H1 (cell line): ENCODE data around the gene LCN10. TPM values are rescaled to one million over a fixed set of nuclear protein-coding genes. Genes with fewer than 3 reads are reported as not detected.
A peak's percentile ranks its signal among the peaks of the same experiment; 100 is the strongest.

Experiments used
- CTCF ChIA-PET: fragments of 300-600 bp; sonication (Branson Sonifier 250); formaldehyde crosslinking; loops from one replicate; lab custom pipeline; 2021; ENCODE audit not compliant: partially characterized antibody; lab: Charles Lee
- POLR2A ChIA-PET: fragments of 300-600 bp; sonication (Branson Sonifier 250); formaldehyde crosslinking; loops from one replicate; lab custom pipeline; 2021; ENCODE audit warnings: inconsistent platforms; ENCODE audit not compliant: partially characterized antibody; lab: Charles Lee
- DNase-seq, 2 experiments: peaks; one replicate each; pipeline versions ENCODE4 v3.0.0 to v3.0.0-alpha.2; 2010 to 2022; ENCODE audit warnings: low spot score in 2 of 2, low read depth in 1 of 2, mixed read lengths in 1 of 2
- FAIRE-seq: peaks from 2 replicates; lab custom pipeline; 2011; peaks lifted over from hg19 to GRCh38; lab: Jason Lieb, UNC
- H2AFZ ChIP-seq: 2 replicates; pipeline ENCODE4 v1.8.1; 2012; ENCODE audit warnings: low read length, inconsistent platforms
- H2AK5ac ChIP-seq: 2 replicates; pipeline ENCODE4 v1.6.1; 2013; ENCODE audit warnings: low read depth, low read length
- H2BK120ac ChIP-seq: replicated peaks from 2 replicates; pipeline ENCODE3; 2013; ENCODE audit warnings: low read depth, low read length, inconsistent platforms
- H2BK12ac ChIP-seq: 2 replicates; pipeline ENCODE4 v1.6.1; 2013; ENCODE audit warnings: low read depth, low read length
- H2BK15ac ChIP-seq: 2 replicates; pipeline ENCODE4 v1.6.1; 2013; ENCODE audit warnings: low read length
- H2BK20ac ChIP-seq: 2 replicates; pipeline ENCODE4 v1.6.1; 2013; ENCODE audit warnings: low read length
- H2BK5ac ChIP-seq: 2 replicates; pipeline ENCODE4 v1.6.1; 2013; ENCODE audit warnings: low read depth, low read length
- H3K14ac ChIP-seq: 2 replicates; pipeline ENCODE4 v1.6.1; 2013; ENCODE audit warnings: inconsistent platforms; ENCODE audit not compliant: insufficient read length
- H3K18ac ChIP-seq: 2 replicates; pipeline ENCODE4 v1.6.1; 2013; ENCODE audit warnings: low read length; ENCODE audit errors: extremely low read depth
- H3K23ac ChIP-seq: 2 replicates; pipeline ENCODE4 v1.6.1; 2013; ENCODE audit warnings: inconsistent platforms; ENCODE audit not compliant: insufficient read length
- H3K23me2 ChIP-seq: 2 replicates; pipeline ENCODE4 v1.6.1; 2013; ENCODE audit warnings: low read depth, low read length
- H3K27ac ChIP-seq: 2 replicates; pipeline ENCODE4 v1.6.1; 2011; ENCODE audit warnings: low read depth, low read length, inconsistent platforms
- H3K27me3 ChIP-seq, 4 experiments: replicated peaks in 1 of 4; 1 replicate in 1 of 4; 2 replicates in 3 of 4; pipeline versions ENCODE4 v1.6.1 to v1.8.1; 2011 to 2013; ENCODE audit warnings: low read length in 3 of 4, mild to moderate bottlenecking in 3 of 4, inconsistent platforms in 2 of 4, mixed read lengths in 2 of 4, moderate library complexity in 1 of 4; ENCODE audit not compliant: control insufficient read depth in 3 of 4, insufficient read depth in 3 of 4; ENCODE audit errors: extremely low read depth in 1 of 4
- H3K36me3 ChIP-seq, 4 experiments: 2 replicates each; pipeline versions ENCODE4 v1.6.1 to v1.8.1; 2011 to 2013; ENCODE audit warnings: mild to moderate bottlenecking in 4 of 4, low read length in 3 of 4, moderate library complexity in 2 of 4, control low read depth in 1 of 4, inconsistent platforms in 1 of 4; ENCODE audit not compliant: insufficient read depth in 4 of 4, control insufficient read depth in 2 of 4
- H3K4ac ChIP-seq: replicated peaks from 2 replicates; pipeline ENCODE3; 2013; ENCODE audit warnings: low read length, low read depth, mixed read lengths, inconsistent platforms; ENCODE audit not compliant: insufficient read length
- H3K4me1 ChIP-seq, 4 experiments: replicated peaks in 1 of 4; 1 replicate in 1 of 4; 2 replicates in 3 of 4; pipeline versions ENCODE4 v1.6.1 to v1.8.1; 2011 to 2013; ENCODE audit warnings: low read length in 3 of 4, inconsistent platforms in 2 of 4, mixed read lengths in 1 of 4; ENCODE audit not compliant: insufficient read depth in 4 of 4, control insufficient read depth in 3 of 4
- H3K4me2 ChIP-seq, 2 experiments: 2 replicates each; pipeline versions ENCODE4 v1.6.1 to v1.8.1; 2011 to 2013; ENCODE audit warnings: low read depth in 2 of 2, low read length in 2 of 2, control low read depth in 1 of 2, inconsistent platforms in 1 of 2, mild to moderate bottlenecking in 1 of 2; ENCODE audit not compliant: insufficient read depth in 1 of 2
- H3K4me3 ChIP-seq, 4 experiments: fragments of 200-600, 300-600 bp in 1 of 4; sonication (generic), shearing (Covaris generic), sonication (Bioruptor Twin) in 1 of 4; 2 replicates each; pipeline versions ENCODE4 v1.5.1 to v1.8.1; 2011 to 2016; ENCODE audit warnings: low read length in 4 of 4, low read depth in 3 of 4, control low read depth in 2 of 4, inconsistent platforms in 2 of 4, mild to moderate bottlenecking in 2 of 4, mixed read lengths in 1 of 4, moderate library complexity in 1 of 4; ENCODE audit not compliant: insufficient read depth in 2 of 4; ENCODE audit errors: extremely low read depth in 1 of 4
- H3K56ac ChIP-seq: replicated peaks from 2 replicates; pipeline ENCODE3; 2013; ENCODE audit warnings: low read depth, mild to moderate bottlenecking, mixed read lengths, low read length, inconsistent platforms; ENCODE audit not compliant: insufficient read length
- H3K79me1 ChIP-seq: 2 replicates; pipeline ENCODE4 v1.6.1; 2013; ENCODE audit warnings: low read depth, low read length, control low read depth
- H3K79me2 ChIP-seq, 2 experiments: 2 replicates each; pipeline versions ENCODE4 v1.6.1 to v1.8.1; 2012 to 2013; ENCODE audit warnings: low read length in 2 of 2, mild to moderate bottlenecking in 2 of 2, inconsistent platforms in 1 of 2; ENCODE audit not compliant: insufficient read depth in 2 of 2, control insufficient read depth in 1 of 2
- H3K9ac ChIP-seq, 4 experiments: replicated peaks in 1 of 4; 1 replicate in 1 of 4; 2 replicates in 3 of 4; pipeline versions ENCODE4 v1.6.1 to v1.8.1; 2011 to 2013; ENCODE audit warnings: low read depth in 3 of 4, low read length in 3 of 4, control low read depth in 2 of 4, mild to moderate bottlenecking in 2 of 4, moderate library complexity in 2 of 4, inconsistent platforms in 1 of 4; ENCODE audit errors: extremely low read depth in 1 of 4
- H3K9me3 ChIP-seq, 2 experiments: 2 replicates each; pipeline versions ENCODE4 v1.6.1 to v1.8.1; 2012 to 2013; ENCODE audit warnings: mild to moderate bottlenecking in 2 of 2, moderate library complexity in 2 of 2, control low read depth in 1 of 2, inconsistent platforms in 1 of 2, low read depth in 1 of 2, low read length in 1 of 2, mixed read lengths in 1 of 2; ENCODE audit not compliant: insufficient read depth in 2 of 2
- H4K20me1 ChIP-seq, 2 experiments: replicated peaks in 1 of 2; 2 replicates each; pipeline versions ENCODE3 to v1.8.1; 2011 to 2013; ENCODE audit warnings: inconsistent platforms in 2 of 2, low read length in 2 of 2, mild to moderate bottlenecking in 1 of 2; ENCODE audit not compliant: insufficient read depth in 2 of 2, control insufficient read depth in 1 of 2
- H4K5ac ChIP-seq: 2 replicates; pipeline ENCODE4 v1.6.1; 2013; ENCODE audit warnings: low read length, low read depth, mixed read lengths, inconsistent platforms; ENCODE audit not compliant: insufficient read length
- H4K8ac ChIP-seq: 2 replicates; pipeline ENCODE4 v1.8.0; 2013; ENCODE audit warnings: mild to moderate bottlenecking, moderate library complexity, low read length, inconsistent platforms; ENCODE audit not compliant: insufficient read depth; ENCODE audit errors: extremely low read depth
- H4K91ac ChIP-seq: replicated peaks from 2 replicates; pipeline ENCODE3; 2013; ENCODE audit warnings: low read length, mixed read lengths, inconsistent platforms; ENCODE audit not compliant: insufficient read length
- KDM5A ChIP-seq: fragments of 200-600 bp; IDR thresholded peaks from 2 replicates; pipeline ENCODE4 v1.7.1; 2012; ENCODE audit warnings: mild to moderate bottlenecking, low read length, inconsistent platforms, mixed read lengths
- RAD21 ChIP-seq, 2 experiments: IDR thresholded peaks in 1 of 2; conservative IDR thresholded peaks in 1 of 2; 2 replicates each; pipeline ENCODE4 v1.6.1; 2011; ENCODE audit warnings: low read depth in 2 of 2, low read length in 2 of 2, improper control_type of control experiment in 1 of 2, inconsistent platforms in 1 of 2, mild to moderate bottlenecking in 1 of 2, moderate library complexity in 1 of 2
- WGBS, 2 experiments: shearing (Covaris generic) in 1 of 2; methylation state at CpG; one replicate each; pipeline versions ENCODE4 v1.1.6 to v1.1.7; 2013 to 2015; ENCODE audit warnings: low lambda C conversion rate in 2 of 2, mixed read lengths in 2 of 2, inconsistent platforms in 1 of 2, low coverage in 1 of 2, missing lambda C conversion rate in 1 of 2; ENCODE audit not compliant: insufficient replicate concordance in 2 of 2, insufficient coverage in 1 of 2, insufficient read length in 1 of 2; ENCODE audit errors: extremely low coverage in 1 of 2, missing lambda C conversion rate in 1 of 2; 5-methylcytosine and 5-hydroxymethylcytosine counted together
- polyA plus RNA-seq, 7 experiments: library from polyadenylated mRNA; depleted of rRNA in 3 of 7; stranded (reverse) in 5 of 7; unstranded in 2 of 7; fragments of >200 nt in 5 of 7; fragments of 200-250 nt in 2 of 7; gene quantifications; 1 replicate in 5 of 7; 2 replicates in 1 of 7; 4 replicates in 1 of 7; pipeline versions ENCODE4 v1.2.1 to v1.2.3, GENCODE V29; 2011 to 2013; ENCODE audit warnings: missing spikeins in 2 of 7, mixed read lengths in 2 of 7
- total RNA-seq: library from RNA; stranded (reverse); fragmentation: NEBNext Ultra II Directional; extraction: Animal tissue kit (Norgen Biotek cat#: 25700); gene quantifications from 2 replicates; pipeline ENCODE4 v1.2.1, GENCODE V29; 2021

LCN10 gene
- total and polyA plus RNA-seq, 2 of the 8 experiments (the other 6 are each of a cell fraction or from before 2014, with no cell fraction given): 2.6 to 2.8 TPM

DNA sequence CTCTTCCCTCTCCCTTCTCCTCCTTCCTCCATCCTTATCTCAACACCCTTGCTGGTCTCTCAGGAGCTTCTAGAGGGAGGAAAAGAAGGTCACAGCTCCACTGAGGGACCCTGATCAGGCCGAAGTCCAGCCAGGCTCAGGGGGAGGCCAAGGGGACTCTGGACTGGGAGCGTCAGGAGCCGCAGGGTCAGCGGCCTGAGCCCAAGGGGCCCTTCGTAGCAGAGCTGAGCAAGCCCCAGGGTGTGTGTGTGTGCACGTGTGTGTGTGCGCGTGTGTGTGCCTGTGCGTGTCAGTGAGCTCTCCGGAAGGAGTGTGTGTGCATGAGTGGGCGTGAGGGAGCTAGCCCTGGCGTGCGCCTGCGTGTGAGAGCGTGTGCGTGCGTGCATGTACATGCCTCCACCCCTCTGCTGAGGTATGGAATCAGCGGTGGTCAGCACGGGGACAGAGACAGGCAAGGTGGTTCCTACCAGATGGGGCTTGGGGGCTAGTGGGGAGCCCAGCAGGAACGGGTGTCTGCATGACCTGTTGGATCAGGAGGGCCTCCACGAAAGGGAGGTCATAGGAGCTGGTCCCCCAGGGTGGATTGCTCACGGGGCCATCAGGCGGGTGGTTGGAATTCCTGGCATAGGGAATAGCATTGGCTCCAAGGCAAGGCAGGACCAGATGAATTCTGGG is 45.5 kb downstream of the LCN10 start:
- Histone ChIP-seq H2BK15ac (peak overlapping the region; percentile 40; the same call in 1 of the 2 replicates), H2BK12ac (peak overlapping the region; percentile 97; the same call in 1 of the 2 replicates), H3K4me3 (no peak overlapping the region), H3K18ac (peak overlapping the region; percentile 60; the same call in 1 of the 2 replicates), H3K56ac (peak overlapping the region; percentile 3), H4K20me1 (no peaks in the 10 kb centered on the region), H3K27me3 (no peaks in the 10 kb centered on the region), H3K4me2 (no peak overlapping the region), H2AK5ac (0 out of 2 replicates have a peak overlapping the region, but pooled peaks have one; percentile 91), H3K9me3 (no peaks in the 10 kb centered on the region), H4K91ac (peak overlapping the region; percentile 83), H3K4ac (no peak overlapping the region), H3K23ac (no peak overlapping the region), H2BK20ac (0 out of 2 replicates have a peak overlapping the region, but pooled peaks have one; percentile 21), H3K14ac (peak overlapping the region; percentile 49), H2AFZ (no peak overlapping the region), H3K79me2 (no peaks in the 10 kb centered on the region), H4K5ac (peak overlapping the region; percentile 36), H3K27ac (no peak overlapping the region), H2BK120ac (no peak overlapping the region), H2BK5ac (peak overlapping the region; percentile 88; the same call in 1 of the 2 replicates), H3K4me1 (peaks cover 0 to 13% (median 5%) of the 10 kb centered on the region in 4 experiments; a peak in 5 of 7 replicates), H4K8ac (no peak overlapping the region; the same call in 1 of the 2 replicates), H3K79me1 (no peaks in the 10 kb centered on the region), H3K23me2 (no peaks in the 10 kb centered on the region), H3K36me3 (no peaks in the 10 kb centered on the region), H3K9ac (no peak overlapping the region)
- FAIRE-seq (no peak), DNase-seq (peak in 1 of 2 experiments; percentile 54)
- ChIA-PET CTCF (interaction anchor here (0.8 to 2.0 kb wide), 3 partner anchors 9 to 213 kb away, joined by 3 to 5 read pairs (median 5); no protein-coding TSS in a partner anchor), POLR2A (interaction anchor here (0.6 to 1.4 kb wide), 6 partner anchors 11 to 343 kb away, joined by 3 to 4 read pairs (median 4); no protein-coding TSS in a partner anchor)
- WGBS, 2 experiments: 87% methylated on average over 23 of the region's 23 CpGs; no CpG with 5 or more reads in 1 of the 2 experiments
- no peak for TF ChIP-seq RAD21 (IDR thresholded peaks at IDR 0.05 in 1 of 2, conservative IDR thresholded peaks at IDR 0.05 in 1 of 2; ENCODE audit: low read depth in 2 of 2, low read length in 2 of 2)
- TF ChIP-seq KDM5A: no peak
